HG03039 (cell line): Measurements from ENCODE around the gene RFT1.
"Not testable (repeated sequence)": the region's sequence is repeated elsewhere in the genome, so short reads cannot be mapped to it uniquely, and the experiment has no call there.

Source experiments
- ATAC-seq: cut with Tn5 transposase; IDR thresholded peaks from one replicate; pipeline ENCODE4 v1.9.1; 2021; ENCODE audit warnings: mild to moderate bottlenecking, moderate library complexity; ENCODE audit not compliant: unreplicated experiment

The RFT1 gene

GRCh38 chr3:53072653-53073552 is 57.3 kb downstream of the RFT1 start:
- peak; percentile 77 for ATAC-seq

- no peak for ATAC-seq
Observed at GRCh38 chr3:53071882-53072431, 58.3 kb downstream of the RFT1 start.

GRCh38 chr3:53069422-53070068 is 60.7 kb downstream of the RFT1 start:
- ATAC-seq = no peak

GRCh38 chr3:53068176-53068575 is 62.1 kb downstream of the RFT1 start:
- no peak for ATAC-seq

GRCh38 chr3:53067567-53067966 is 62.7 kb downstream of the RFT1 start:
- ATAC-seq = no peak

GRCh38 chr3:53065841-53066480 is 64.3 kb downstream of the RFT1 start:
- no peak for ATAC-seq

- no peak for ATAC-seq
Observed at GRCh38 chr3:53062905-53063304, 67.3 kb downstream of the RFT1 start.

GRCh38 chr3:53056442-53056841 is 73.8 kb downstream of the RFT1 start:
- no peak for ATAC-seq

GRCh38 chr3:53054233-53054632 is 76.0 kb downstream of the RFT1 start:
- not testable (repeated sequence) for ATAC-seq

GRCh38 chr3:53051929-53052328 is 78.3 kb downstream of the RFT1 start:
- ATAC-seq = no peak

GRCh38 chr3:53049987-53050386 is 80.2 kb downstream of the RFT1 start:
- ATAC-seq = no peak

- peak; percentile 26 for ATAC-seq
Observed at GRCh38 chr3:53046171-53047170, 83.8 kb downstream of the RFT1 start.

- peak; percentile 39 for ATAC-seq
Observed at GRCh38 chr3:53045518-53046170, 84.6 kb downstream of the RFT1 start, which contains the start of gene SFMBT1. Gene SFMBT1 (minus strand): TSS chr3:53046073. CDS start chr3:52969128, 76,945 bp downstream.

GRCh38 chr3:53044711-53045517 is 85.3 kb downstream of the RFT1 start:
- ATAC-seq = peak; percentile 42

- no peak for ATAC-seq
Observed at GRCh38 chr3:53044371-53044710, 85.9 kb downstream of the RFT1 start.

- no peak for ATAC-seq
Observed at GRCh38 chr3:53043738-53044137, 86.5 kb downstream of the RFT1 start.

- no peak for ATAC-seq
Observed at GRCh38 chr3:53042651-53043050, 87.6 kb downstream of the RFT1 start.

GRCh38 chr3:53040351-53040820 is 89.8 kb downstream of the RFT1 start:
- no peak for ATAC-seq

GRCh38 chr3:53039376-53039752 is 90.9 kb downstream of the RFT1 start:
- ATAC-seq = no peak
